ENCODE data around the gene REV3L. TPM values are rescaled to one million over a fixed set of nuclear protein-coding genes. Genes with fewer than 3 reads are reported as not detected.

Gene REV3L
- total RNA-seq, 1 experiment from 2014 or later = 5.3 TPM

GRCh38 chr6:111259089-111259831 lies 223.8 kb downstream of the REV3L start:
- Mint-ChIP-seq H3K36me3 (ENCODE audit: insufficient read depth in 1 of 3, low read depth in 3 of 3) (peaks cover 0 to 7% (median 7%) of the 10 kb centered on the region in 3 experiments; a peak in 5 of 7 replicates), H3K27ac (peak overlapping the region in 2 of 3 experiments; percentile 28 to 60; a peak in 2 of 7 replicates), H3K4me3 (peak overlapping the region; percentile 73 to 81), H3K9me3 (no peaks in the 10 kb centered on the region), H3K27me3 (ENCODE audit: low read depth) (no peaks in the 10 kb centered on the region), H3K4me1 (peaks cover 37% of the 10 kb centered on the region in 2 experiments)
- Histone ChIP-seq H3K56ac (ENCODE audit: insufficient read length, low read depth, low read length) (no peak overlapping the region), H2BK20ac (ENCODE audit: low read depth, low read length, poor library complexity, severe bottlenecking) (no peak overlapping the region), H3K9me3 (ENCODE audit: control insufficient read depth, low read depth, low read length) (no peaks in the 10 kb centered on the region), H3K4ac (ENCODE audit: low read depth, low read length) (no peak overlapping the region), H3K9ac (ENCODE audit: extremely low read depth, insufficient read length, low read length) (no peak overlapping the region), H2BK5ac (ENCODE audit: insufficient read length, low read length) (no peak overlapping the region), H3K18ac (ENCODE audit: insufficient read length, low read depth, low read length) (no peak overlapping the region), H3K23me2 (ENCODE audit: insufficient read length, low read depth, low read length, poor library complexity, severe bottlenecking) (peaks cover 3% of the 10 kb centered on the region), H2BK120ac (ENCODE audit: low read depth, low read length, poor library complexity, severe bottlenecking) (no peak overlapping the region), H2AK5ac (ENCODE audit: insufficient read length, low read length) (no peak overlapping the region), H2AFZ (ENCODE audit: low read length) (no peak overlapping the region), H4K5ac (ENCODE audit: insufficient read length, low read depth, low read length) (no peak overlapping the region), H2BK12ac (ENCODE audit: insufficient read length, low read depth, low read length) (no peak overlapping the region), H3K79me1 (ENCODE audit: insufficient read depth, low read depth, low read length, poor library complexity, severe bottlenecking) (peaks cover 2% of the 10 kb centered on the region), H2BK15ac (ENCODE audit: low read depth, low read length) (no peak overlapping the region), H4K20me1 (ENCODE audit: control insufficient read depth, insufficient read depth, insufficient read length) (no peaks in the 10 kb centered on the region), H3K4me2 (ENCODE audit: insufficient read depth, insufficient read length, low read length) (peak overlapping the region; percentile 42), H3K14ac (ENCODE audit: insufficient read depth, low read length) (no peak overlapping the region), H3T11ph (ENCODE audit: low read length) (no peak overlapping the region), H3K79me2 (ENCODE audit: insufficient read depth, low read length) (no peaks in the 10 kb centered on the region), H3K27me3 (ENCODE audit: insufficient read depth, low read length) (no peaks in the 10 kb centered on the region), H4K8ac (replicated peaks; ENCODE audit: insufficient read length, low read depth, low read length) (no peak overlapping the region), H3K27ac (ENCODE audit: insufficient read length, low read depth, low read length) (no peak overlapping the region), H4K91ac (ENCODE audit: insufficient read length, low read depth, low read length) (no peak overlapping the region), H3K4me1 (ENCODE audit: insufficient read depth, low read length) (no peaks in the 10 kb centered on the region), H3K23ac (ENCODE audit: insufficient read length, low read depth, low read length) (no peak overlapping the region)
- WGBS (ENCODE audit: extremely low coverage, insufficient read length, low lambda C conversion rate) = no CpG with 5 or more reads among the region's 59 CpGs
- peak; percentile 99 for DNase-seq
- peak; percentile 89 for TF ChIP-seq CTCF (conservative IDR thresholded peaks at IDR 0.05)

All from H9 (cell line).